Measurements from ENCODE around the gene MEF2A.

GRCh38 chr15:99716540-99717095 lies 150.8 kb downstream of the MEF2A start:
- TF ChIP-seq EP300 (IDR thresholded peaks at IDR 0.05) (no peak), CTCF (IDR thresholded peaks at IDR 0.05) (no peak)
